GM21447 (cell line): ENCODE data around the gene CFAP221.

Source experiments
- ATAC-seq: cut with Tn5 transposase; IDR thresholded peaks from one replicate; pipeline ENCODE4 v1.9.1; 2021; ENCODE audit not compliant: unreplicated experiment

Gene CFAP221

GRCh38 chr2:119544075-119544938, at the start of gene CFAP221:
TSS of gene CFAP221 (plus strand) at chr2:119544449. CDS start at chr2:119546132, 1,683 bp downstream.
- no peak for ATAC-seq

- no peak for ATAC-seq
Observed at GRCh38 chr2:119495948-119496347, 48.3 kb upstream of the CFAP221 start.

GRCh38 chr2:119496682-119497081, 47.6 kb upstream of the CFAP221 start:
- ATAC-seq, result no peak

GRCh38 chr2:119508756-119509155, 35.5 kb upstream of the CFAP221 start:
- no peak for ATAC-seq

GRCh38 chr2:119511989-119512388, 32.3 kb upstream of the CFAP221 start:
- ATAC-seq, result no peak

GRCh38 chr2:119512946-119513345, 31.3 kb upstream of the CFAP221 start:
- no peak for ATAC-seq

- ATAC-seq, result no peak
Observed at GRCh38 chr2:119513832-119514231, 30.4 kb upstream of the CFAP221 start.

- ATAC-seq, result no peak
Observed at GRCh38 chr2:119516121-119516520, 28.1 kb upstream of the CFAP221 start.

- peak; percentile 95 for ATAC-seq
Observed at GRCh38 chr2:119517433-119517832, 26.8 kb upstream of the CFAP221 start.

- ATAC-seq, result no peak
Observed at GRCh38 chr2:119518401-119519056, 25.7 kb upstream of the CFAP221 start.

- ATAC-seq, result no peak
Observed at GRCh38 chr2:119519057-119519408, 25.2 kb upstream of the CFAP221 start.

- ATAC-seq, result no peak
Observed at GRCh38 chr2:119520696-119521432, 23.4 kb upstream of the CFAP221 start.

GRCh38 chr2:119521433-119522050, 22.7 kb upstream of the CFAP221 start:
- ATAC-seq, result no peak

GRCh38 chr2:119522671-119523070, 21.6 kb upstream of the CFAP221 start:
- no peak for ATAC-seq

GRCh38 chr2:119523383-119523951, 20.8 kb upstream of the CFAP221 start:
- ATAC-seq, result no peak

GRCh38 chr2:119523952-119524694, 20.1 kb upstream of the CFAP221 start, which contains the start of gene SCTR:
TSS of gene SCTR (minus strand) at chr2:119524483. CDS start at chr2:119524226, 257 bp downstream.
- no peak for ATAC-seq

GRCh38 chr2:119525614-119526013, 18.6 kb upstream of the CFAP221 start:
- ATAC-seq, result no peak

- no peak for ATAC-seq
Observed at GRCh38 chr2:119527999-119528398, 16.2 kb upstream of the CFAP221 start.

GRCh38 chr2:119531292-119531691, 13.0 kb upstream of the CFAP221 start:
- ATAC-seq, result no peak

- no peak for ATAC-seq
Observed at GRCh38 chr2:119533560-119533959, 10.7 kb upstream of the CFAP221 start.
